NCI-H187 treated with DMSO at 0.1 percent for 48 hours (cell line): ENCODE data around the gene CHEK2.
"Not testable (repeated sequence)": the region's sequence is repeated elsewhere in the genome, so short reads cannot be mapped to it uniquely, and the experiment has no call there.

ENCODE experiments used
- DNase-seq: peaks from one replicate; lab custom pipeline; 2025; lab: John Stamatoyannopoulos, UW

CHEK2 gene

DNA sequence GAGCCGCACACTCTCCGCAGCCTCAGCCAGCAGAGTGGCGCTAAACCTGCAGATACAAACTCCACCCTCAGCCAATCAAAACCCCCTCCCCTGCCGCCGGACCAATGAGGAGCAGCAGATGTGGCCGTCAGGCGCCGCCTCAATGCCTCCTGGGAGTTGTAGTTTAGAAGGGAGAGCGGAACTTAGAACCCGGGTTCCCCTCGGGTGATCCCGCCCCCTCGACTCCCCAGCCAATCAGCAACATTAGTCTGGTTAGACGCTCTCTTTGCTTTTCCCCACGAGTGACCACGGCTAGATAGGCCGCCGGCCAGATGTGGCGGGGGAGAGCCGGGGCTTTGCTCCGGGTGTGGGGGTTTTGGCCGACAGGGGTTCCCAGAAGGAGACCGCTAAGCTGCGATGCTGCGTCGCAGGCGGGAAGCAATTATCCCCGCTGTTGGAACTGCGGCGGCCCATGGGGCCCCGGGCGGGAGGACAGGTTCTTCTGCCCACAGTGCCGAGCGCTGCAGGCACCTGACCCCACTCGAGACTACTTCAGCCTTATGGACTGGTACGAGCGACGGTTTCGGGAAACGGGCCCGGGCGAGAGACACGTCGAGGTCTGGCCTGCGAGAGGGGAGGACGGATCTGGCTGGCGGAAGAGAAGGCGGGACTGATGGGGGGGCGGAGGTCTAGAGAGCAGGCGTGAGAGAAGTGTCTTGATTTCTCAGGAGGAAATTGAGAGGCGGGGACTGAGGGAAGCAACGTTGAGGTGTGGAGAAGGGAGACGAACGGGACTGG is at the start of gene CHEK2, which contains the start of gene HSCB:
Gene CHEK2, minus strand, starts transcription at position 36 of the 777 bp plus-strand sequence. CDS start 7,099 bp downstream, outside the sequence.
Gene HSCB, plus strand, starts transcription at position 255 of the 777 bp plus-strand sequence. Its CDS starts 57 bp downstream, at position 312.
- peak; percentile 83 for DNase-seq

DNA sequence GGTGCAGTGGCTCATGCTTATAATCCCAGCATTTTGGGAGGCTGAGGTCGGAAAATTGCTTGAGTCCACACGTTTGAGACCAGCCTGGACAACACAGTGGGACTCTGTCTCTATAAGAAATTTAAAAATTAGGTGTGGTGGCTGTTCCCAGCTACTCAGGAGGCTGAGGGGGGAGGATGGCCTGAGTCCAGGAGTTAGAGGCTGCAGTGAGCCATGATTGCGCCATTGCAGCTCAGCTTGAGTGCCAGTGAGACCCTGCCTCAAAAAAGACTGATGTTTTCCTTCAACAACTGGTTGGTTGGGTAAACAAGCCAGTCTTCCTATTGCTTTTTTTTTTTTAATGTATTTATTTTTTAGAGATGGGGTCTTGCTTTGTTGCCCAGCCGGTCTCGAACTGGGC is 49.5 kb upstream of the CHEK2 start:
- no peak for DNase-seq

DNA sequence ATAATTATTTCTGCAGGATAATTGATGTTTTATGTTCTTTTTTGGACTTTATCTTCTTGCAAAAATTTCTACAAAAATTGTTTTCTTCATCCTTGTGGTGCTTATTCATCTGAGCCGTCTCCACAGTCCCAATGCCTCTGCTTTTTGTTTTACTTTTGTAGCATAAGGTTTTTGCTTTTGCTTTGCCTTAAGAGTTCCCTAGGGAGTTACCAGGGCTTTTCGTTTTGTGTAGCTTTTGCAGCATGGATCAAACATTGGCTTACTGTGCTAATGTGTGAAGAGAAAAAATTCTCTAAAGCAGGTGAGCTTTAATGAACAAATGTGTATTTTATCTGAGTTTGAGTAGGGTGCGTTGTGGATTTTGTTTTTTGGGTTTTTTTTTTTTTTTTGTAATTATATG is 47.0 kb upstream of the CHEK2 start:
- no peak for DNase-seq

DNA sequence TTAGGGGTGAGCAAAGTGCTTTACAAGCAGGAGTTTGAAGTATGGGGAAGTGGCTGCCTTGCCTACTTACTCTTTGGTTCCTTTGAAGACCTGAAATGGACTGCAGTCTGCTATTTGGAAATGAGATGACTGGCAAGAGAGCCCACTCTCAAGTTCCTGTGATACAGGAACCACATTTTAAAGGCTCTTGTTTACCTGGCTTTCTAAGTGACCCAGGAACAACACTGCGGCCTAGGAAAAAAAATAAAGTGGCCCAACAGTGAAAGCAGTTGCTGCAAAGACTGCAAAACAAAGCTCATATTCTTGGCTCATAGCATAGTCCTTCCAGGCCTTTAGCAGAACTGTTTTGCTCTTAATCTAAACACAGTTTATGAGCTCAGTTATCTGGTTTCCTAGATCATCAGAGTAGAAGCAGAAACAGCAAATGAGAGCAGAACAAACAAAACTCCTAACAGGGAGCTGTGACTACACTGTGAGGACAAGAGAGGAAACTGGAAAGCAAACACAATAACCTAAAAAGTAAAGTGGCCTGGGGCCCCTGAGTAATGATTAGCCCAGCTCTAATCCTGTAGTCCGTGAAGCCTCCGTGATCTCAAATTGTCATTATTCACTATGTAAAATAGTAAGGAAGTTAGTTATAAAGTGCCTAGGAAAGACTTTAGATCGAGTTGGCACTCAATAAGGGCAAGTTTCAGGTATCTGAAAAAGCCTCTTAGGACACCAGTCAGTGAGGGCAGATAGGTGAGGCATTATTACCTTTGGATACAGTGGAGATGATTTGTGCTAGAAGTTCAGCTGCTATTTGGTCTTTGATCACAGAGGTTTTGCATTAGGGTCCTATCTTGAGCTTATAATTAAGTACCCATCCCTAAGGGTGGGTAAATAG is 42.4 kb upstream of the CHEK2 start:
- no peak for DNase-seq

DNA sequence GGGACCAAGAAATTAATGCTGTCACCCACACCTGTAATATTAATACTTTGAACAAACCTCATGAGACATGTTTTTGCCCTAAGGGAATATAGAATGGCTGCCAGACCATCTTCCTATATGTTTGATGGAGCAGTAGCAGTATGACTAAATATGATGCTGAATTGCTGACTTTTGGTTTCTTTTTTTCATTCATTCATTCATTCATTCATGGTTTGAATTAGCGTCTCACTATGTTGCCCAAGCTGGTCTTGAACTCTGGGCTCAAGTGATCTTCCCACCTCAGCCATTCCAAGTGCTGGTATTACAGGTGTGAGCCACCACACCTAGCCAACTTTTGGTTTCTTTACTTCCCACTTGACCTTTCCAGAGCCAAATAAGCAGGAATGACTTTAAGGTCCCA is 38.7 kb upstream of the CHEK2 start:
- no peak for DNase-seq

DNA sequence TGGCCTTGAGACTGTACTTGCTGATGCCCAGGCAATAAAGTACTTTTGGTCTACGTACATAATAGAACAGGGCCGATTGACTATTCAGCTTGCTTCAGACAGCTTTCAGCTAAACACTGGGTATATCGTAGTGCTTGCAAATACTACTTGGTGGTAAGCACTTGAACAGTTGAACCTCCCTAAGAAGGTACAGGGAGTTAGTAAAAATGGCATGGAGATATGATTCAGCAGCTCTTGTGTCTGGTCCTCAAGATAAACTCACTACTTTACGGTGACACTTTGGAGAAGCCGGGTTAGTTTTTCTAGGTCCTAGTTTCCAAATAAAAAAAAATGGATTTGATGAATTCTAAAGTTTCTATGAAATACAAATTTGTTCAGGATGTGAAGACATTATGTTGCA is 38.2 kb upstream of the CHEK2 start:
- no peak for DNase-seq

DNA sequence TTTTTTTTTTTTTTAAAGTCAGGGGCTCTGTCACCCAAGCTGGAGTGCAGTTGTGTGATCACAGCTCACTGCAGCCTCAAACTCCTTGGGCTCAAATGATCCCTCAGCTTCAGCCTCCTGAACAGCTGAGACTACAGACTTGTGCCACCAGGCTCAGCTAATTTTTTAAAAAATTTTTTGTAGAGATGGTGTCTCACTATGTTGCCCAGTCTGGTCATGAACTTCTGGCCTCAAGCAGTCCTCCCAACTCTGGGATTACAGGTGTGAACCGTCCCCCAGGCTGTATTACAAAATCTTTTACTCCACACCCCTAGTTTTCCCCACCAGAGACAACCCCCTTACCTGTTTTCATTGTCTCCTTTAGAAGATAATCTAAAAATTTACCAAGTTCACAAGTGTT is 32.8 kb upstream of the CHEK2 start:
- DNase-seq, result no peak

DNA sequence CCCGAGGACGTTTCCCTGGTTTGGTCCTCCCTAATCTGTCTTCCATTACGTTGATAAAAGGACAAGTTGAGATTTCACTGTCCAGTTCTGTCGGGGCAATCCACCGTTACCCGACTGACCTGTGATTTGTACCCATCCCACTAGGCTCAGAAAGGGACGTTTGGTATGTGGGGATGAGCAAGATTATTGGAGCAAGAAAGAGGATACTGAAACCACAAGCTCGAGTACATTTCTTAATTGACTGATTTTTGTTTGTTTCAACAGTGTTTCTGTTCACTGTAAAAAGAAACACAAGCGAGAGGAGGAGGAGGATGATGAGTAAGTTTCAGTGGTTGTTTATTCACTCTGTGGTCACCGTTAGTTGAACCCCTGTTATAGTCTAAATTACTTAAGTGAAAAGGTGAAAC is 31.8 kb upstream of the CHEK2 start:
- DNase-seq, result no peak

DNA sequence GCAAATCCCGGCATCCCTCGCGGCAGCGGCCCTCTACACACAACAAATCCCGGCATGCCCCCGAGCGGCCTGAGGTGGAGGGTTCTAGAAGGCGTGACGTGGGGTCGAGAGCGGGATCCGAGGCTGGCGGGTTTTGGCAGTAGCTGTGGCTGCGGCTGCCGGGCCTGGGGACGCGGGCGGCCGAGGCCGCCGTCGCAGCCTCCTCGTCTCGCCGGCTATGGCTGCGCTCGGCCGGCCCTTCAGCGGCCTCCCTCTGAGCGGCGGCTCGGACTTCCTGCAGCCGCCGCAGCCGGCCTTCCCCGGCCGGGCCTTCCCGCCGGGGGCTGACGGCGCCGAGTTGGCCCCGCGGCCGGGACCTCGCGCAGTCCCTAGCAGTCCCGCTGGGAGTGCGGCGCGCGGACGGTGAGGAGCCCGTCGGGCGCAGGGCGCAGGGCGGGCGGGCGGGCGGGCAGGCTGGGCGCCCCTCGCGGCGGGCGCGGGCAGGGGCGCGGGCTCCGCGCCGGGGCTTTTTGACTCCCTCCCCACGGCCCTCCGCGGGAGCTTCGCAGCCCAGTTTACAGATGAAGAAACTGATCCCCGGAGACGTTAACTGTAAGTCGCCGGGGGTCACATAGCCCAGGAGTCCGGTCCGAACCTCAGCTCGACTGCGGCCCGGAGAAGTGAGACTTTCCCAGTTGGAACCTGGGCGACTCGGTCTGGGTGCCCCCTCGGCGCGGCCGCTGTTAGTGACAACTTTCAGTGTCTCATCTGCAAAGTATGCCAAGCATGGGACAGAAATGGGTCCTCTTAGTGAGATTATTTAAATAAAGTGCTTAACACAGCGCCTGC is 31.2 kb upstream of the CHEK2 start, which contains the start of gene CCDC117:
Gene CCDC117, plus strand, starts transcription at position 63 of the 828 bp plus-strand sequence. Its CDS starts 155 bp downstream, at position 218.
- peak; percentile 35 for DNase-seq

DNA sequence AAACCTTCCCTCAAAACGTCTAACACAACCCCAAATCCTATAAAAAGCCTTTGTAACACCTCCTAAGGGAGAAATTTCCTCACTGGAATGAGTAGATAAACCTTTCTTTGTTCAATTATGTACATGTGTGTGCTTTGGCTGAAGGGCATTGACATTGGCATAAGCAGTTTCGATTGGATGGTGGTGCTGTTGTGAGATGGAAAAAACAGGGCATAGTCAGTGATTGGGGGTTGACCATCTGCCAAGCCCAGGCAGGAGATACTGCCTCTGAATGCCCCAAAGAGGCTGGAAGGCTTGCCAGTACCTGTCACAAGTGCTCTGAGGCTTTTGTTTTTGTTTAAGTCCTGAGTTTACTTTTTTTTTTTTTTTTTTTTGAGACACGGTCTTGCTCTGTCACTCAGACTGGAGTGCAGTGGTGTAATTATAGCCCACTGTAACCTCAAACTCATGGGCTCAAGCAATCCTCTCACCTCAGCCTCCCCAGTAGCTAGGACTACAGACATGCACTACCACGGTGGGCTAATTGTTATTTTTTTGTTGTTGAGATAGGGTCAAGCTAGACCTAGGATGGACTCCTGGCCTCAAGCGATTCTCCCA is 29.7 kb upstream of the CHEK2 start:
- no peak for DNase-seq

DNA sequence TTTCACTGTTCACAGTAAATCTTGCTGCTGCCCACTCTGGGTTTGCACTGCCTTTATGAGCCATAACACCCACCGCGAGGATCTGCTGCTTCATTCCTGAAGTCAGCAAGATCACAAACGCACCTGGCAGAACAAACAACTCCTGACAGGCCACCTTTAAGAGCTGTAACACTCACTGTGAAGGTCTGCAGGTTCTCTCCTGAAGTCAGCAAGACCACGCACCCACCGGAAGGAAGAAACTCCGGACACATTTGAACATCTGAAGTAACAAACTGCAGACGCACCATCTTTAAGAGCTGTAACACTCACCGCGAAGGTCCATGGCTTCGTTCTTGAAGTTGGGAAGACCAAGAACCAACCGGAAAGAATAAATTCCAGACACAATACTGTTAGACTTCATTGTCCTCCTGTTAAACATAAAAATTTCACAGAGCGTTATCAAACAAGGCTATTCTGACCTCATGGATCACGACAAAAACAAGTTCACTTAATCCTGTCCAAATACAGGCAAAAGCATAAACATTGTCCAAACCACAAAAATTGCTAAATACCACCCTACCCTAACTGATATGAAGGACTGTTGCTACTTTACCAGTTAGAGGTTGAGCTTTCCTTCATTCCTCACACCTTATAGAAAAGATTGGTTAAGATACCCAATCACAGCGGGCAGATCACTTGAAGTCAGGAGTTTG is 27.9 kb upstream of the CHEK2 start:
- no peak for DNase-seq

DNA sequence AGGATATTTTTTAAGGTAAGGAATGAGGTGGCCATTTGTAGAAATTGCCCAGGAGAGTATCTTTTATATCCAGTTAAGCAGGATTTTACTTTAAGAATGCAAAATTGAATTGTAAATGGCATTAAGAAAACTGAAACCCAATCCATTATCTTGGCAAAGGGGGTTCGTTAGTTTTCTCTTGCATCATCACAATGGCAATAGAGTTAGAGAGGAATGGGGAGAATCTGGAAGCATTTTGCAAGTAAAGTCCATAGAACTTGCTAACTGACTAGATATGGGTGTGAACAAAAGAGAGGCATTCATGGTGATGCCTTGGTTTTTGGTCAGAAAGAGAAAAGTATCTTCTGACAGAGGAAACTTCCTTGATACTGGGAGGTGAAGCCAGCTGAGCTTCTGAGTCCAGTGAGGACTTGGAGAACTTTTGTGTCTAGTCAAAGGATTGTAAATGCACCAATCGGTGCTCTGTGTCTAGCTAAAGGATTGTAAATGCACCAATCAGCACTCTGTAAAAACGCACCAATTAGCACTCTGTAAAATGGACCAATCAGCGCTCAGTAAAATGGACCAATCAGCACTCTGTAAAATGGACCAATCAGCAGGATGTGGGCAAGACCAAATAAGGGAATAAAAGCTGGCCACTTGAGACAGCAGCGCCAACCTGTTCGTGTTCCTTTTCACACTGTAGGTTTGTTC is 27.2 kb upstream of the CHEK2 start:
- no peak for DNase-seq

DNA sequence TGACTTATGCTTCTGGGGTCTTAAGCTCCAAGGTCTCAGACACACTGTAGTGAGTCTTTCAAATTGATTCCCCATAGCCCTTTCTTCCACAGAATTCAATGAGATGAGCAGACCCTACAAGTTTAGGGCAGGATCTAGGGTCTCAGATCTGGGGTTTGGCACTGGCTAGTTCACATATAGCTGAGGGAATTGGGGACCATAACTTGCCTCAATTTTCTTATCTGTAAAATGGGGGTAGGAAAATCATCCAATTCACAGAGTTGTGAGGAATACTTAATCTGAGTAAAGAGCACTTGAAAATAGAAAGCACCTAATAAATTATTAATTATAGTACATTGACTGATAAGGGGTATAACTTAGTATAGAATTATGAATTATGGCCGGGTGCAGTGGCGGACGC is 25.0 kb upstream of the CHEK2 start:
- DNase-seq, result no peak

DNA sequence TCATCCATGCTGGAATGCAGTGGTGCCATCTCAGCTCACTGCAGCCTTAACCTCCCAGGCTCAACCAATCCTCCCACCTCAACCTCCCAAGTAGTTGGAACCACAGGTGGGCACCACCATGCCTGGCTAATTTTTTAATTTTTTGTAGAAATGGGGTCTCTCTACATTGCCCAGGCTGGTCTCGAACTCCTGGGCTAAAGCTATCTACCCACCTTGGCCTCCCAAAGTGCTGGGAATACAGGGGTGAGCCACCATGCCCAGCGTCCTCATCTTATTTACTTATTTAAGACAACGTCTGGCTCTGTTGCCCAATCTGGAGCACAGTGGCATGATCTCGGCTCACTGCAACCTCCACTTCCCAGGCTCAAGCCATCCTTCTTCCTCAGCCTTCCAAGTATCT is 20.4 kb upstream of the CHEK2 start:
- not testable (repeated sequence) for DNase-seq

DNA sequence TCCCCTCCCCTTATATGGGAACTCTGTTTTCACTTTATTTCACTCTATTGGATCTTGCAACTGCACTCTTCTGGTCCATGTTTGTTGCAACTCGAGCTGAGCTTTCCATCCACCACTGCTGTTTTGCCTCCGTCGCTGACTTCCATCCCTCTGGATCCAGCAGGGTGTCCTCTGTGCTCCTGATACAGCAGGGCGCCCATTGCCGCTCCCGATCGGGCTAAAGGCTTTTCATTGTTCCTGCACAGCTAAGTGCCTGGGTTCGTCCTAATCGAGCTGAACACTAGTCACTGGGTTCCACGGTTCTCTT is 19.8 kb upstream of the CHEK2 start:
- DNase-seq, result no peak

DNA sequence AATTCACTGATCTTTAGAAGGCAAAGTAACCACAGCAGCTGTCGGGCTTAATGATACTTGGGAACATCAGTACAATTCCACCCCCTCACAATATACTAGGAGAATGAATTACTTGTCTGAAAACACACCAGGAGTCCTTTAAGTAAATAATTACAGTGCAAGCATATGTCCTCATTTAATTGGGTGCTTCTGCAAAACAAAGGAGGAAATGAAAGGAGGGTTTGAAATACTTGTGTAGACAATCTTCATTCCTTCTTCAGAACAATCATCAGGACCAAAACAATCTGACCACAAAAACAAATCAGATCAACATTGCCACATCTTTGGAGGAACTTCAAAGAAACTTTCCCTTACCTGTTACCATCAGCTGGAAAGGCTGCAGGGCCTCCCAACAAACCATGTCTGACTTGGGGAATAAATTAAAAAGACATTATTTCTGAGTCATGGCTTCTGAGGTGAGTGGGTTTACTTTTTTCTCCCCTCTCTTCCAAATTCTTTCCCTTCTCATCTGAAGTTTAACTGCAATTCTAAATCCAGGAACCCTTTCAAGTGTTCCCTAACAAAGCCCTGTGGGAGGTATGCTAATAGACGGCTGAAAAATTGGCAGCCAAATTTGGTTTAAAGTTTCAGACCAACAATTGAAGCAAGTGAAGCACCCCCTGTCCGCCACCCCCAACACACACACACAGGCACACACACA is 18.4 kb upstream of the CHEK2 start:
- DNase-seq, result no peak

DNA sequence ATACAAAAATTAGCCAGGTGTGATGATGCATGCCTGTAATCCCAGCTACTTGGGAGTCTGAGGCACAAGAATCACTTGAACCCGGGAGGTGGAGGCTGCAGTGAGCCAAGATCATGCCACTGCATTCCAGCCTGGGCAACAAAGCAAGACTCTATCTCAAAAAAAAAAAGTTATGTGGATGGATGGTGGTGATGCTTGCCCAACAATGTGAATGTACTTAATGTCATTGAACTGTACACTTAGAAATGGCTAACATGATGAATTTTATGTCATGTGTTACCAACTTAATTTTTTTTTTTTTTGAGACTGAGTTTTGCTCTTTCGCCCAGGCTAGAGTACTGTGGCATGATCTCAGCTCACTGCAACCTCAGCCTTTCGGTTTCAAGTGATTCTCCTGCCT is 12.9 kb upstream of the CHEK2 start:
- DNase-seq, result not testable (repeated sequence)

DNA sequence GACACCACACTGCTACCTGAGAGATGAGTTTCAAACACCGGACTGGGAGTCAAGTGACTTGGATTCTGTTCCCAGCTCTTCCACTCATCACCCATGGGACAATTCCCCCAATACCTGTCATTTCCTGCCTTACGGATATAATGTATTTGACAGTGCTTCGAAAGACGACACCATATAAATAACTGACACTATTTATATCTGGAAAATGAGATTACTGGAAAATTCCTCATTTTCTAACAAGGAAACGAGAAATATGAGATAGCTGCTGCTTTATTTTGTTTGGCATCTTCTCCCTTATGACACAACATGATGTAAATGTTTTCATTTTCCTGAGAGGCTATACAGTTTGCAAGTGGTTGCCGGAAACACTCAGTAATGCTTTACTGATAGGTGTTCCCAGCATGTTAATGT is 8.9 kb upstream of the CHEK2 start:
- no peak for DNase-seq

DNA sequence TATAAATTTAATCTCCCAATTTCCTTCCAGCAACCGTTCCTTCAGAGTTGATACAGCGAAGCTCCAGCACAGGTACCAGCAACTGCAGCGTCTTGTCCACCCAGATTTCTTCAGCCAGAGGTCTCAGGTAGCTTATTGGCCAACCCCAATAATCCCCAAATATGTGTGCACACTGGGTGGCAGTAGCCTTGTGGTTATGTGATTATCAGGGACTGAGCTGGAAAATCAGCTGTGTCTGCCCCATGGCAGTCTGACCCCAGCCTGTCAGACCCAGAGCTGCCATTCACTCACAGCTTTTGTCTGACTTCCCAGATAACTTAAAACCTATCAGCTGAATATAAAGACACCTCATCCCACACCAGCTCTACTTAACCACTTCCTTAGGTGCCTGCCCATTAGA is 2.2 kb upstream of the CHEK2 start:
- no peak for DNase-seq

DNA sequence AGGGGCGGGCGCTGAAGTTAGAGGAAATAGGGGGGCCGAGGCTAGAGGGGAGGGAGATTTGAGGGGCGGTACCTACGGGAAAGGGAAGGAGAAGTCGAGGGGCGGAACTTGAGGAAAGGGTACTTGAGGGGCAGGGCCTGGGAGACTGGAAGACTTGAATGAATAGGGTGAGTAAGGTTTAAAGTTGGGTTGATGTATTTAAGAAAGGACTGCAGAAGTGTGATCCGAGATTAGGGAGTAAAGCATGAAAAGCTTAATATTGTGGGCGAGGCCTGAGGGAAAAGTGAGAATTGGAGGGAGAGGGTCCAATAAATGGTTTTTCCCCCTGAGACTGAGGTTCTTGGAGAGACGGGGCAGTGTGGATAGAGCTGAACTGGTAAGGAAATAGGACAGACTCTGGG is 942 bp upstream of the CHEK2 start:
- no peak for DNase-seq
